Measurements from ENCODE around the gene ACACB.

The ACACB gene

GRCh38 chr12:109099431-109100020 is 16.9 kb upstream of the ACACB start:
- Histone ChIP-seq H3K9me3 (no peaks in the 10 kb centered on the region), H3K27me3 (peaks cover 0 to 2% of the 10 kb centered on the region in 2 donors), H3K36me3 (peaks cover 23 to 38% (median 32%) of the 10 kb centered on the region in 3 donors), H3K4me1 (peaks cover 0 to 25% (median 20%) of the 10 kb centered on the region in 4 donors), H3K4me3 (peak overlapping the region; percentile 85 to 86), H3K27ac (peak overlapping the region; percentile 88 to 89)
- intact Hi-C loops (cut with DNase I; ENCODE audit: low total_unique reads), result no loop called here
- TF ChIP-seq CTCF (IDR thresholded peaks at IDR 0.05), result no peak
- peak in 1 of 2 donors; percentile 45 for DNase-seq

- Histone ChIP-seq H3K27ac (no peak overlapping the region), H3K36me3 (peaks cover 33 to 50% (median 44%) of the 10 kb centered on the region in 3 donors), H3K27me3 (peaks cover 0 to 2% of the 10 kb centered on the region in 2 donors), H3K4me3 (no peak overlapping the region), H3K9me3 (no peaks in the 10 kb centered on the region), H3K4me1 (peaks cover 0 to 25% (median 20%) of the 10 kb centered on the region in 4 donors)
- DNase-seq, result no peak
- TF ChIP-seq CTCF (IDR thresholded peaks at IDR 0.05), result no peak
- intact Hi-C loops (cut with DNase I; ENCODE audit: low total_unique reads), result no loop called here
These were observed 15.6 kb upstream of the ACACB start for GRCh38 chr12:109100741-109101140.

GRCh38 chr12:109102491-109102890 is 13.9 kb upstream of the ACACB start:
- intact Hi-C loops (cut with DNase I; ENCODE audit: low total_unique reads), result no loop called here

GRCh38 chr12:109105176-109105575 is 11.2 kb upstream of the ACACB start:
- H3K27ac ChIP-seq, result no peak overlapping the region
- no peak for DNase-seq
- intact Hi-C loops (cut with DNase I; ENCODE audit: low total_unique reads), result no loop called here
- H3K36me3 ChIP-seq, result peaks cover 45 to 93% (median 76%) of the 10 kb centered on the region in 3 donors
- H3K4me3 ChIP-seq, result no peak overlapping the region
- peaks cover 0 to under 1% (median under 1%) of the 10 kb centered on the region in 4 donors for H3K4me1 ChIP-seq
- TF ChIP-seq CTCF (IDR thresholded peaks at IDR 0.05), result no peak
- no peaks in the 10 kb centered on the region for H3K9me3 ChIP-seq
- H3K27me3 ChIP-seq, result no peaks in the 10 kb centered on the region

More at GRCh38 chr12:109102491-109102890, 13.9 kb upstream of the ACACB start:
- H3K4me3 ChIP-seq, result no peak overlapping the region
- H3K27me3 ChIP-seq, result no peaks in the 10 kb centered on the region
- DNase-seq, result no peak
- no peak for TF ChIP-seq CTCF (IDR thresholded peaks at IDR 0.05)
- H3K27ac ChIP-seq, result no peak overlapping the region
- no peaks in the 10 kb centered on the region for H3K9me3 ChIP-seq
- H3K36me3 ChIP-seq, result peaks cover 38 to 68% (median 59%) of the 10 kb centered on the region in 3 donors
- peaks cover 0 to 20% (median 16%) of the 10 kb centered on the region in 4 donors for H3K4me1 ChIP-seq

GRCh38 chr12:109109746-109110350 is 6.5 kb upstream of the ACACB start:
- no peak overlapping the region for H3K4me3 ChIP-seq
- TF ChIP-seq CTCF (IDR thresholded peaks at IDR 0.05), result no peak
- H3K36me3 ChIP-seq, result peaks cover 19 to 52% (median 41%) of the 10 kb centered on the region in 3 donors
- H3K4me1 ChIP-seq, result peaks cover 0 to 32% (median 9%) of the 10 kb centered on the region in 4 donors
- no peak for DNase-seq
- no peaks in the 10 kb centered on the region for H3K9me3 ChIP-seq
- H3K27ac ChIP-seq, result peak overlapping the region; percentile 87 to 89
- H3K27me3 ChIP-seq, result no peaks in the 10 kb centered on the region
- intact Hi-C loops (cut with DNase I; ENCODE audit: low total_unique reads), result loop anchor here (5.0 kb wide), 1 partner anchor 47 kb away; no protein-coding TSS in a partner anchor
